SH-SY5Y (cell line): ENCODE data around the gene CTNNB1.

Experiments used
- GATA2 ChIP-seq: IDR thresholded peaks from 2 replicates; pipeline ENCODE4 v1.6.1; 2011; ENCODE audit warnings: mild to moderate bottlenecking, low read depth, low read length
- GATA3 ChIP-seq: IDR thresholded peaks from 2 replicates; pipeline ENCODE4 v1.6.1; 2011; ENCODE audit warnings: low read depth, mild to moderate bottlenecking, low read length, moderate library complexity

DNA sequence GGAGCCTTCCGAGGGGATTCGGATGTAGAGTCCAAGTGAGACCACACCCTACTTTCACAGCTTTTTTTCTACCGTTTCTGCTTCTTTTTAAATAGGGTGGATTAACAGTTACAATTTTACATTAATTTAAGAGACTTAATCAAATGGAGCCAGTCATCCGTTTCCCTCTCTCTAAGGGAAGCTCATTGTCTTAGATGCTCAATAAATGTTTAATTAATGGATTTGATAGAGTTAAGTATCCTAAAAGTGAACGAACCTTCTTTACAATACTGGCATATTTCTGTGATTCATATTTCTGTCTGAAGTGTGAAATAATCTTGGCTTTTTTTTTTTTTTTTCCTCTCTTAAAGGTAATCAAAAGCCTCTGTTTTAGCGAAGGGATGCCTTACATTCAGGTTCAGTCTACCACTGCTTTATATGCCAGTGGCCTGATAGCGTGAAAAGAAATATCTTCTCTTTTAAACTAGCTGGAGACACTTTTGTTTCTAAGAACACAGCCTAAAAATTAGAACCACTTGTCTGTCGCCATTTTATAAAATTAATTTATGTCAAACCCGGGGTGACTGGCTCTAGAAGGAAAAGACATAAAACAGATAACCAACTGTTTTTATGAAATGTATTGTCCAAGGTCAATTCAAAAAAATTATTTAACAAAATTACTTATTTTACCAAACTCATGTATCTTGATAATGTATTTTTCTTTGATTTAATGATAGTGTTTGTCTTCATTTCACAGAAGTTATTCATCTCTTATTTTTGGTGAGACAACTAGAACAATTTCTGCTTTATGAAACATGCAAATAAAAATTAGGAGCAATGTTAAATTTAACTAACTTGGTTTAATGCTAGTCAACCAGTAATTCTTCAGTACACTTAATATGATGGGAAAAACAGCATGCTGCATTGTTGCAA, 2.5 kb upstream of the CTNNB1 start:
- TF ChIP-seq GATA2 (no peak), GATA3 (no peak)
